ENCODE results near the gene UVRAG.

Gene UVRAG

DNA sequence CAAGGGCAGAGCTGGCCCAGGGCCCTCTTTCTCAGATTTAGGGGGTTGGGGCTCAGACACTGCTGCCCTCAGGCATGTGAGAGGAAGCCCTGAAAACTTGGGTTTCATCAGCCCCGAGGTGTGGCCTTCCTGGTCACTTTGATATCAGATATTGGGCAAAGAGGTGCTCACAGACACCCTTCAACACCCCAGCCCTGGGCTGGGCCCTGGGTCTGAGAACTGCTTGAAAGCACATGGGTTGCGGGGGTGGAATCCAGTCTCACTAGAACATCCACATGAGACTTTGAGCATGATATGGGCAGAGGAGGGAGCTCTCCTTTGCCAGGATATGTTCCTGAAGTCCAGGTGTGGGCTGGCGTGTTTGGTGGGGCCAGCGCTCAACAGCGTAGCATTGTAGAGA is 36.0 kb upstream of the UVRAG start:
- no peaks in the 10 kb centered on the region for H3F3A ChIP-seq (ENCODE audit: insufficient read depth, low read length)
- H3K36me3 ChIP-seq (ENCODE audit: insufficient read depth, low read length) = no peaks in the 10 kb centered on the region
- no peak overlapping the region for H2AFZ ChIP-seq (ENCODE audit: low read length)
- peaks cover 2% of the 10 kb centered on the region for H3K4me1 ChIP-seq (ENCODE audit: insufficient read depth, low read length, severe bottlenecking)
- H3K4me2 ChIP-seq (ENCODE audit: low read length) = no peak overlapping the region
- H4K20me1 ChIP-seq (ENCODE audit: insufficient read depth, low read length) = no peaks in the 10 kb centered on the region
- no peak overlapping the region for H3K4me3 ChIP-seq (ENCODE audit: low read depth, low read length, poor library complexity, severe bottlenecking)
- H3K9me3 ChIP-seq (ENCODE audit: low read length) = no peaks in the 10 kb centered on the region
- TF ChIP-seq EZH2 (IDR thresholded peaks at IDR 0.05; ENCODE audit: borderline replicate concordance, low read length) = no peak
- TF ChIP-seq, protein P1, sequence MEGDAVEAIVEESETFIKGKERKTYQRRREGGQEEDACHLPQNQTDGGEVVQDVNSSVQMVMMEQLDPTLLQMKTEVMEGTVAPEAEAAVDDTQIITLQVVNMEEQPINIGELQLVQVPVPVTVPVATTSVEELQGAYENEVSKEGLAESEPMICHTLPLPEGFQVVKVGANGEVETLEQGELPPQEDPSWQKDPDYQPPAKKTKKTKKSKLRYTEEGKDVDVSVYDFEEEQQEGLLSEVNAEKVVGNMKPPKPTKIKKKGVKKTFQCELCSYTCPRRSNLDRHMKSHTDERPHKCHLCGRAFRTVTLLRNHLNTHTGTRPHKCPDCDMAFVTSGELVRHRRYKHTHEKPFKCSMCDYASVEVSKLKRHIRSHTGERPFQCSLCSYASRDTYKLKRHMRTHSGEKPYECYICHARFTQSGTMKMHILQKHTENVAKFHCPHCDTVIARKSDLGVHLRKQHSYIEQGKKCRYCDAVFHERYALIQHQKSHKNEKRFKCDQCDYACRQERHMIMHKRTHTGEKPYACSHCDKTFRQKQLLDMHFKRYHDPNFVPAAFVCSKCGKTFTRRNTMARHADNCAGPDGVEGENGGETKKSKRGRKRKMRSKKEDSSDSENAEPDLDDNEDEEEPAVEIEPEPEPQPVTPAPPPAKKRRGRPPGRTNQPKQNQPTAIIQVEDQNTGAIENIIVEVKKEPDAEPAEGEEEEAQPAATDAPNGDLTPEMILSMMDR (IDR thresholded peaks at IDR 0.05; ENCODE audit: low read length) = no peak
- no peaks in the 10 kb centered on the region for H3K27me3 ChIP-seq (ENCODE audit: insufficient read depth, low read length)
- no peak overlapping the region for H3K9ac ChIP-seq (ENCODE audit: low read length)
- H3K79me2 ChIP-seq (ENCODE audit: insufficient read depth, low read length) = no peaks in the 10 kb centered on the region
- no peaks in the 10 kb centered on the region for H3K9me2 ChIP-seq (ENCODE audit: low read depth, low read length)
- H3K27ac ChIP-seq (ENCODE audit: low read depth, low read length, poor library complexity, severe bottlenecking) = no peak overlapping the region

DNA sequence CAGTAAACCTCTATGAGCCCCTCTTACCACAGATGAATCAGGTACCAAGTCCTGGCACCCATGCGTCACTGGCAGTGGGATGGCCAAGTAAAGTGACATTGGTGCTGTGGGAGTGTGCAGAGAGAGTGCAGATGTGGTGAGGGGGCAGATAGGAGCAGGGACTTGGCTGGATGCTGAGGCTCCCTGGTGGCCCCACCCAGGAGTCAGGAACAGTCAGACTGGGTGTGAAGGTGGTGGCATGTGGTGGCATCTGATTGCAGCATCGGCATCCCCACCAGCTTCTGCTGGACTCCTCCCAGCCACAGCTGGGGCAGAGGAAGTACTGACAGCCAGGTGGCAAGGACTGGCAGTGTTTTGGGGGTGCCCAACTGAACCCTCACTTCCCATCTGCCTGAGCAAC is 35.0 kb upstream of the UVRAG start:
- H3K27me3 ChIP-seq (ENCODE audit: insufficient read depth, low read length) = no peaks in the 10 kb centered on the region
- no peaks in the 10 kb centered on the region for H3K9me3 ChIP-seq (ENCODE audit: low read length)
- no peak overlapping the region for H3K9ac ChIP-seq (ENCODE audit: low read length)
- H3K4me1 ChIP-seq (ENCODE audit: insufficient read depth, low read length, severe bottlenecking) = no peaks in the 10 kb centered on the region
- H3K79me2 ChIP-seq (ENCODE audit: insufficient read depth, low read length) = no peaks in the 10 kb centered on the region
- H3K36me3 ChIP-seq (ENCODE audit: insufficient read depth, low read length) = no peaks in the 10 kb centered on the region
- H3K9me2 ChIP-seq (ENCODE audit: low read depth, low read length) = no peaks in the 10 kb centered on the region
- no peak overlapping the region for H3K4me3 ChIP-seq (ENCODE audit: low read depth, low read length, poor library complexity, severe bottlenecking)
- TF ChIP-seq, protein P1 (IDR thresholded peaks at IDR 0.05; ENCODE audit: low read length) = no peak
- no peak for TF ChIP-seq EZH2 (IDR thresholded peaks at IDR 0.05; ENCODE audit: borderline replicate concordance, low read length)
- H3F3A ChIP-seq (ENCODE audit: insufficient read depth, low read length) = no peaks in the 10 kb centered on the region
- no peak overlapping the region for H3K27ac ChIP-seq (ENCODE audit: low read depth, low read length, poor library complexity, severe bottlenecking)
- H2AFZ ChIP-seq (ENCODE audit: low read length) = no peak overlapping the region
- no peak overlapping the region for H3K4me2 ChIP-seq (ENCODE audit: low read length)
- no peaks in the 10 kb centered on the region for H4K20me1 ChIP-seq (ENCODE audit: insufficient read depth, low read length)

DNA sequence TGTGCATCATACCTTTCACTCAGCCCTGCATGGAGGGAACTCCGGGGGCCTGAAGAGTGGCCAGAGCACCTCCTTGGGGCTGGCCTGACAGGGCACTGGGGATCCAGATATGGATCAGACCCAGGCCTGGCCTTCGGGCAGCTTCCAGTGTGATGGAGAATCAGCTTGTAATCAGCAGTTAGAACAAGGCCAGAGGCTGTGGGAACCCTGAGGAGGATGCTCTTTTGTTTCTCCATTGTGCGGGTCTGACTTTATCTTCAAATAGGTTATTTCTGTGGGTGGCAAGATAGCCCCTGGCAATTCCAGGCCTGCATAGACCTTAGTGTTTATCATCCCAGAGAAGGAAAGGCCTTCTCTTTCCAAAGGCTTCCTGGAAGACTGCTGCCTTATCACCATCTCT is 34.1 kb upstream of the UVRAG start:
- Histone ChIP-seq H3F3A (ENCODE audit: insufficient read depth, low read length) (no peaks in the 10 kb centered on the region), H3K9me3 (ENCODE audit: low read length) (no peaks in the 10 kb centered on the region), H3K4me3 (ENCODE audit: low read depth, low read length, poor library complexity, severe bottlenecking) (no peak overlapping the region), H3K36me3 (ENCODE audit: insufficient read depth, low read length) (no peaks in the 10 kb centered on the region), H3K79me2 (ENCODE audit: insufficient read depth, low read length) (no peaks in the 10 kb centered on the region), H3K27ac (ENCODE audit: low read depth, low read length, poor library complexity, severe bottlenecking) (no peak overlapping the region), H3K27me3 (ENCODE audit: insufficient read depth, low read length) (no peaks in the 10 kb centered on the region), H2AFZ (ENCODE audit: low read length) (no peak overlapping the region), H3K9ac (ENCODE audit: low read length) (no peak overlapping the region), H4K20me1 (ENCODE audit: insufficient read depth, low read length) (no peaks in the 10 kb centered on the region), H3K4me1 (ENCODE audit: insufficient read depth, low read length, severe bottlenecking) (no peaks in the 10 kb centered on the region), H3K4me2 (ENCODE audit: low read length) (no peak overlapping the region), H3K9me2 (ENCODE audit: low read depth, low read length) (no peaks in the 10 kb centered on the region)
- TF ChIP-seq, protein P1 (IDR thresholded peaks at IDR 0.05; ENCODE audit: low read length) = no peak
- no peak for TF ChIP-seq EZH2 (IDR thresholded peaks at IDR 0.05; ENCODE audit: borderline replicate concordance, low read length)

All from OCI-LY1 (cell line).